ENCODE data around the gene UBAC2.

Gene UBAC2

GRCh38 chr13:99418103-99418842, 217.6 kb downstream of the UBAC2 start:
- peaks cover 14% of the 10 kb centered on the region for H3K4me1 ChIP-seq (ENCODE audit: insufficient read depth, low read length, severe bottlenecking)
- no peaks in the 10 kb centered on the region for H3K9me3 ChIP-seq (ENCODE audit: low read length)
- no peak overlapping the region for H3K4me3 ChIP-seq (ENCODE audit: low read depth, low read length, poor library complexity, severe bottlenecking)
- no peak overlapping the region for H3K9ac ChIP-seq (ENCODE audit: low read length)
- H3F3A ChIP-seq (ENCODE audit: insufficient read depth, low read length) = no peaks in the 10 kb centered on the region
- no peaks in the 10 kb centered on the region for H3K9me2 ChIP-seq (ENCODE audit: low read depth, low read length)
- no peak overlapping the region for H2AFZ ChIP-seq (ENCODE audit: low read length)
- H3K27me3 ChIP-seq (ENCODE audit: insufficient read depth, low read length) = peaks cover 22% of the 10 kb centered on the region
- H3K4me2 ChIP-seq (ENCODE audit: low read length) = no peak overlapping the region
- H4K20me1 ChIP-seq (ENCODE audit: insufficient read depth, low read length) = no peaks in the 10 kb centered on the region
- TF ChIP-seq EZH2 (IDR thresholded peaks at IDR 0.05; ENCODE audit: borderline replicate concordance, low read length) (no peak), CTCF (IDR thresholded peaks at IDR 0.05; ENCODE audit: low read length) (no peak)
- H3K36me3 ChIP-seq (ENCODE audit: insufficient read depth, low read length) = no peaks in the 10 kb centered on the region
- no peaks in the 10 kb centered on the region for H3K79me2 ChIP-seq (ENCODE audit: insufficient read depth, low read length)
- no peak overlapping the region for H3K27ac ChIP-seq (ENCODE audit: low read depth, low read length, poor library complexity, severe bottlenecking)

DNA sequence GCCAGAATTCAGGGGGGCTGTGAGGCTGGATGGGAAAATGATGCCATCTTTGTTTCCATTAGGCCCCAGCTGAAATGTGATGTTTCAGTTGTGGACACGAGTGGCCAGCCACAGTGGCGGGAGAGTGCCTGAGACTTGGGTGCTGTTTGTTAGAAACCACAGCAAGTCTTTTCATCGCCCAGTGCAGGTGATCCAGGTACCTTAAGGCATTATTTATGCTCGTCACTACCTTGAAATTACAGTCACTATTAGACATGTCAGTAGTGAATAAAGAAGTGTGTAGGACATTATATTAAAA, 218.1 kb downstream of the UBAC2 start:
- H3K27ac ChIP-seq (ENCODE audit: low read depth, low read length, poor library complexity, severe bottlenecking) = no peak overlapping the region
- no peaks in the 10 kb centered on the region for H3K9me3 ChIP-seq (ENCODE audit: low read length)
- no peak overlapping the region for H3K4me2 ChIP-seq (ENCODE audit: low read length)
- H3K79me2 ChIP-seq (ENCODE audit: insufficient read depth, low read length) = no peaks in the 10 kb centered on the region
- H3K9me2 ChIP-seq (ENCODE audit: low read depth, low read length) = no peaks in the 10 kb centered on the region
- H3K4me1 ChIP-seq (ENCODE audit: insufficient read depth, low read length, severe bottlenecking) = peaks cover 14% of the 10 kb centered on the region
- H3K4me3 ChIP-seq (ENCODE audit: low read depth, low read length, poor library complexity, severe bottlenecking) = no peak overlapping the region
- no peaks in the 10 kb centered on the region for H3F3A ChIP-seq (ENCODE audit: insufficient read depth, low read length)
- TF ChIP-seq EZH2 (IDR thresholded peaks at IDR 0.05; ENCODE audit: borderline replicate concordance, low read length) (no peak), CTCF (IDR thresholded peaks at IDR 0.05; ENCODE audit: low read length) (no peak)
- no peak overlapping the region for H3K9ac ChIP-seq (ENCODE audit: low read length)
- H3K27me3 ChIP-seq (ENCODE audit: insufficient read depth, low read length) = peaks cover 22% of the 10 kb centered on the region
- no peaks in the 10 kb centered on the region for H3K36me3 ChIP-seq (ENCODE audit: insufficient read depth, low read length)
- no peak overlapping the region for H2AFZ ChIP-seq (ENCODE audit: low read length)
- no peaks in the 10 kb centered on the region for H4K20me1 ChIP-seq (ENCODE audit: insufficient read depth, low read length)

GRCh38 chr13:99419591-99420243, 219.1 kb downstream of the UBAC2 start:
- H3F3A ChIP-seq (ENCODE audit: insufficient read depth, low read length) = no peaks in the 10 kb centered on the region

More at GRCh38 chr13:99419591-99420243, 219.1 kb downstream of the UBAC2 start:
- Histone ChIP-seq H3K4me1 (ENCODE audit: insufficient read depth, low read length, severe bottlenecking) (peaks cover 14% of the 10 kb centered on the region), H4K20me1 (ENCODE audit: insufficient read depth, low read length) (no peaks in the 10 kb centered on the region), H3K9ac (ENCODE audit: low read length) (no peak overlapping the region), H3K27ac (ENCODE audit: low read depth, low read length, poor library complexity, severe bottlenecking) (no peak overlapping the region), H3K9me3 (ENCODE audit: low read length) (no peaks in the 10 kb centered on the region), H3K27me3 (ENCODE audit: insufficient read depth, low read length) (peaks cover 22% of the 10 kb centered on the region), H3K4me2 (ENCODE audit: low read length) (peak overlapping the region; percentile 51), H3K9me2 (ENCODE audit: low read depth, low read length) (no peaks in the 10 kb centered on the region), H3K79me2 (ENCODE audit: insufficient read depth, low read length) (no peaks in the 10 kb centered on the region), H3K4me3 (ENCODE audit: low read depth, low read length, poor library complexity, severe bottlenecking) (peak overlapping the region; percentile 3), H3K36me3 (ENCODE audit: insufficient read depth, low read length) (no peaks in the 10 kb centered on the region), H2AFZ (ENCODE audit: low read length) (no peak overlapping the region)
- TF ChIP-seq EZH2 (IDR thresholded peaks at IDR 0.05; ENCODE audit: borderline replicate concordance, low read length) (no peak), CTCF (IDR thresholded peaks at IDR 0.05; ENCODE audit: low read length) (no peak)

All from OCI-LY1 (cell line).